H1 (cell line): ENCODE results near the gene CTRL. TPM values are rescaled to one million over a fixed set of nuclear protein-coding genes. Genes with fewer than 3 reads are reported as not detected.

Experiments
- CTCF ChIA-PET: fragments of 300-600 bp; sonication (Branson Sonifier 250); formaldehyde crosslinking; loops from one replicate; lab custom pipeline; 2021; ENCODE audit not compliant: partially characterized antibody; lab: Charles Lee
- POLR2A ChIA-PET: fragments of 300-600 bp; sonication (Branson Sonifier 250); formaldehyde crosslinking; loops from one replicate; lab custom pipeline; 2021; ENCODE audit warnings: inconsistent platforms; ENCODE audit not compliant: partially characterized antibody; lab: Charles Lee
- DNase-seq, 2 experiments: peaks; one replicate each; pipeline versions ENCODE4 v3.0.0 to v3.0.0-alpha.2; 2010 to 2022; ENCODE audit warnings: low spot score in 2 of 2, low read depth in 1 of 2, mixed read lengths in 1 of 2
- FAIRE-seq: peaks from 2 replicates; lab custom pipeline; 2011; peaks lifted over from hg19 to GRCh38; lab: Jason Lieb, UNC
- H2AFZ ChIP-seq: 2 replicates; pipeline ENCODE4 v1.8.1; 2012; ENCODE audit warnings: low read length, inconsistent platforms
- H2AK5ac ChIP-seq: 2 replicates; pipeline ENCODE4 v1.6.1; 2013; ENCODE audit warnings: low read depth, low read length
- H2BK120ac ChIP-seq: replicated peaks from 2 replicates; pipeline ENCODE3; 2013; ENCODE audit warnings: low read depth, low read length, inconsistent platforms
- H2BK12ac ChIP-seq: 2 replicates; pipeline ENCODE4 v1.6.1; 2013; ENCODE audit warnings: low read depth, low read length
- H2BK15ac ChIP-seq: 2 replicates; pipeline ENCODE4 v1.6.1; 2013; ENCODE audit warnings: low read length
- H2BK20ac ChIP-seq: 2 replicates; pipeline ENCODE4 v1.6.1; 2013; ENCODE audit warnings: low read length
- H2BK5ac ChIP-seq: 2 replicates; pipeline ENCODE4 v1.6.1; 2013; ENCODE audit warnings: low read depth, low read length
- H3K14ac ChIP-seq: 2 replicates; pipeline ENCODE4 v1.6.1; 2013; ENCODE audit warnings: inconsistent platforms; ENCODE audit not compliant: insufficient read length
- H3K18ac ChIP-seq: 2 replicates; pipeline ENCODE4 v1.6.1; 2013; ENCODE audit warnings: low read length; ENCODE audit errors: extremely low read depth
- H3K23ac ChIP-seq: 2 replicates; pipeline ENCODE4 v1.6.1; 2013; ENCODE audit warnings: inconsistent platforms; ENCODE audit not compliant: insufficient read length
- H3K23me2 ChIP-seq: 2 replicates; pipeline ENCODE4 v1.6.1; 2013; ENCODE audit warnings: low read depth, low read length
- H3K27ac ChIP-seq: 2 replicates; pipeline ENCODE4 v1.6.1; 2011; ENCODE audit warnings: low read depth, low read length, inconsistent platforms
- H3K27me3 ChIP-seq, 4 experiments: replicated peaks in 1 of 4; 1 replicate in 1 of 4; 2 replicates in 3 of 4; pipeline versions ENCODE4 v1.6.1 to v1.8.1; 2011 to 2013; ENCODE audit warnings: low read length in 3 of 4, mild to moderate bottlenecking in 3 of 4, inconsistent platforms in 2 of 4, mixed read lengths in 2 of 4, moderate library complexity in 1 of 4; ENCODE audit not compliant: control insufficient read depth in 3 of 4, insufficient read depth in 3 of 4; ENCODE audit errors: extremely low read depth in 1 of 4
- H3K36me3 ChIP-seq, 4 experiments: 2 replicates each; pipeline versions ENCODE4 v1.6.1 to v1.8.1; 2011 to 2013; ENCODE audit warnings: mild to moderate bottlenecking in 4 of 4, low read length in 3 of 4, moderate library complexity in 2 of 4, control low read depth in 1 of 4, inconsistent platforms in 1 of 4; ENCODE audit not compliant: insufficient read depth in 4 of 4, control insufficient read depth in 2 of 4
- H3K4ac ChIP-seq: replicated peaks from 2 replicates; pipeline ENCODE3; 2013; ENCODE audit warnings: low read length, low read depth, mixed read lengths, inconsistent platforms; ENCODE audit not compliant: insufficient read length
- H3K4me1 ChIP-seq, 4 experiments: replicated peaks in 1 of 4; 1 replicate in 1 of 4; 2 replicates in 3 of 4; pipeline versions ENCODE4 v1.6.1 to v1.8.1; 2011 to 2013; ENCODE audit warnings: low read length in 3 of 4, inconsistent platforms in 2 of 4, mixed read lengths in 1 of 4; ENCODE audit not compliant: insufficient read depth in 4 of 4, control insufficient read depth in 3 of 4
- H3K4me2 ChIP-seq, 2 experiments: 2 replicates each; pipeline versions ENCODE4 v1.6.1 to v1.8.1; 2011 to 2013; ENCODE audit warnings: low read depth in 2 of 2, low read length in 2 of 2, control low read depth in 1 of 2, inconsistent platforms in 1 of 2, mild to moderate bottlenecking in 1 of 2; ENCODE audit not compliant: insufficient read depth in 1 of 2
- H3K4me3 ChIP-seq, 4 experiments: fragments of 200-600, 300-600 bp in 1 of 4; sonication (generic), shearing (Covaris generic), sonication (Bioruptor Twin) in 1 of 4; 2 replicates each; pipeline versions ENCODE4 v1.5.1 to v1.8.1; 2011 to 2016; ENCODE audit warnings: low read length in 4 of 4, low read depth in 3 of 4, control low read depth in 2 of 4, inconsistent platforms in 2 of 4, mild to moderate bottlenecking in 2 of 4, mixed read lengths in 1 of 4, moderate library complexity in 1 of 4; ENCODE audit not compliant: insufficient read depth in 2 of 4; ENCODE audit errors: extremely low read depth in 1 of 4
- H3K56ac ChIP-seq: replicated peaks from 2 replicates; pipeline ENCODE3; 2013; ENCODE audit warnings: low read depth, mild to moderate bottlenecking, mixed read lengths, low read length, inconsistent platforms; ENCODE audit not compliant: insufficient read length
- H3K79me1 ChIP-seq: 2 replicates; pipeline ENCODE4 v1.6.1; 2013; ENCODE audit warnings: low read depth, low read length, control low read depth
- H3K79me2 ChIP-seq, 2 experiments: 2 replicates each; pipeline versions ENCODE4 v1.6.1 to v1.8.1; 2012 to 2013; ENCODE audit warnings: low read length in 2 of 2, mild to moderate bottlenecking in 2 of 2, inconsistent platforms in 1 of 2; ENCODE audit not compliant: insufficient read depth in 2 of 2, control insufficient read depth in 1 of 2
- H3K9ac ChIP-seq, 4 experiments: replicated peaks in 1 of 4; 1 replicate in 1 of 4; 2 replicates in 3 of 4; pipeline versions ENCODE4 v1.6.1 to v1.8.1; 2011 to 2013; ENCODE audit warnings: low read depth in 3 of 4, low read length in 3 of 4, control low read depth in 2 of 4, mild to moderate bottlenecking in 2 of 4, moderate library complexity in 2 of 4, inconsistent platforms in 1 of 4; ENCODE audit errors: extremely low read depth in 1 of 4
- H3K9me3 ChIP-seq, 2 experiments: 2 replicates each; pipeline versions ENCODE4 v1.6.1 to v1.8.1; 2012 to 2013; ENCODE audit warnings: mild to moderate bottlenecking in 2 of 2, moderate library complexity in 2 of 2, control low read depth in 1 of 2, inconsistent platforms in 1 of 2, low read depth in 1 of 2, low read length in 1 of 2, mixed read lengths in 1 of 2; ENCODE audit not compliant: insufficient read depth in 2 of 2
- H4K20me1 ChIP-seq, 2 experiments: replicated peaks in 1 of 2; 2 replicates each; pipeline versions ENCODE3 to v1.8.1; 2011 to 2013; ENCODE audit warnings: inconsistent platforms in 2 of 2, low read length in 2 of 2, mild to moderate bottlenecking in 1 of 2; ENCODE audit not compliant: insufficient read depth in 2 of 2, control insufficient read depth in 1 of 2
- H4K5ac ChIP-seq: 2 replicates; pipeline ENCODE4 v1.6.1; 2013; ENCODE audit warnings: low read length, low read depth, mixed read lengths, inconsistent platforms; ENCODE audit not compliant: insufficient read length
- H4K8ac ChIP-seq: 2 replicates; pipeline ENCODE4 v1.8.0; 2013; ENCODE audit warnings: mild to moderate bottlenecking, moderate library complexity, low read length, inconsistent platforms; ENCODE audit not compliant: insufficient read depth; ENCODE audit errors: extremely low read depth
- H4K91ac ChIP-seq: replicated peaks from 2 replicates; pipeline ENCODE3; 2013; ENCODE audit warnings: low read length, mixed read lengths, inconsistent platforms; ENCODE audit not compliant: insufficient read length
- CTCF ChIP-seq, 3 experiments: IDR thresholded peaks; 1 replicate in 2 of 3; 2 replicates in 1 of 3; pipeline versions ENCODE4 v1.5.1 to v1.6.1; 2011; ENCODE audit warnings: low read length in 3 of 3, mild to moderate bottlenecking in 3 of 3, inconsistent platforms in 2 of 3, low read depth in 1 of 3, moderate library complexity in 1 of 3; ENCODE audit not compliant: insufficient read depth in 1 of 3; ENCODE audit errors: control extremely low read depth in 1 of 3
- E2F6 ChIP-seq: IDR thresholded peaks from 2 replicates; pipeline ENCODE4 v1.6.1; 2012; ENCODE audit warnings: inconsistent platforms
- KDM4A ChIP-seq: IDR thresholded peaks from one replicate; pipeline ENCODE4 v1.7.1; 2012; ENCODE audit warnings: low read depth, mild to moderate bottlenecking, moderate library complexity, low read length, inconsistent platforms; ENCODE audit not compliant: severe bottlenecking
- MAFK ChIP-seq: IDR thresholded peaks from 2 replicates; pipeline ENCODE4 v1.6.1; 2012; ENCODE audit warnings: low read depth, mild to moderate bottlenecking, improper control_type of control experiment, low read length
- NANOG ChIP-seq: IDR thresholded peaks from 2 replicates; pipeline ENCODE4 v1.6.1; 2011; ENCODE audit warnings: low read length, low read depth, mild to moderate bottlenecking, inconsistent platforms; ENCODE audit not compliant: insufficient read depth, poor library complexity, severe bottlenecking
- RNF2 ChIP-seq: fragments of 200-900, 300-1000 bp; sonication (generic); IDR thresholded peaks from 2 replicates; pipeline ENCODE4 v1.7.1; 2016; ENCODE audit warnings: borderline replicate concordance, low read depth, mild to moderate bottlenecking, antibody characterized with exemption, low read length; ENCODE audit not compliant: poor library complexity, severe bottlenecking; ENCODE audit errors: missing control alignments
- RXRA ChIP-seq: IDR thresholded peaks from 2 replicates; pipeline ENCODE4 v1.6.1; 2011; ENCODE audit warnings: low read depth, mild to moderate bottlenecking, low read length, moderate library complexity; ENCODE audit not compliant: insufficient read depth
- SIX5 ChIP-seq: IDR thresholded peaks from 2 replicates; pipeline ENCODE4 v1.6.1; 2011; ENCODE audit warnings: mild to moderate bottlenecking, low read depth, low read length
- SRF ChIP-seq: IDR thresholded peaks from 2 replicates; pipeline ENCODE4 v1.6.1; 2011; ENCODE audit warnings: mild to moderate bottlenecking, low read depth, low read length, moderate library complexity
- TAF1 ChIP-seq: IDR thresholded peaks from 2 replicates; pipeline ENCODE4 v1.6.1; 2011; ENCODE audit warnings: mild to moderate bottlenecking, low read depth, low read length
- WGBS, 2 experiments: shearing (Covaris generic) in 1 of 2; methylation state at CpG; one replicate each; pipeline versions ENCODE4 v1.1.6 to v1.1.7; 2013 to 2015; ENCODE audit warnings: low lambda C conversion rate in 2 of 2, mixed read lengths in 2 of 2, inconsistent platforms in 1 of 2, low coverage in 1 of 2, missing lambda C conversion rate in 1 of 2; ENCODE audit not compliant: insufficient replicate concordance in 2 of 2, insufficient coverage in 1 of 2, insufficient read length in 1 of 2; ENCODE audit errors: extremely low coverage in 1 of 2, missing lambda C conversion rate in 1 of 2; 5-methylcytosine and 5-hydroxymethylcytosine counted together
- polyA plus RNA-seq, 7 experiments: library from polyadenylated mRNA; depleted of rRNA in 3 of 7; stranded (reverse) in 5 of 7; unstranded in 2 of 7; fragments of >200 nt in 5 of 7; fragments of 200-250 nt in 2 of 7; gene quantifications; 1 replicate in 5 of 7; 2 replicates in 1 of 7; 4 replicates in 1 of 7; pipeline versions ENCODE4 v1.2.1 to v1.2.3, GENCODE V29; 2011 to 2013; ENCODE audit warnings: missing spikeins in 2 of 7, mixed read lengths in 2 of 7
- total RNA-seq: library from RNA; stranded (reverse); fragmentation: NEBNext Ultra II Directional; extraction: Animal tissue kit (Norgen Biotek cat#: 25700); gene quantifications from 2 replicates; pipeline ENCODE4 v1.2.1, GENCODE V29; 2021

The CTRL gene
- total and polyA plus RNA-seq, 2 of the 8 experiments (the other 6 are each of a cell fraction or from before 2014, with no cell fraction given): 1.7 to 4.2 TPM

- Histone ChIP-seq H4K20me1 (peaks cover 1 to 3% of the 10 kb centered on the region in 2 experiments), H3K9me3 (no peaks in the 10 kb centered on the region), H3K14ac (no peak overlapping the region), H3K4me2 (no peak overlapping the region), H2BK5ac (no peak overlapping the region), H2BK20ac (no peak overlapping the region), H3K79me1 (peaks cover 20% of the 10 kb centered on the region), H3K36me3 (no peaks in the 10 kb centered on the region), H3K79me2 (peaks cover 11 to 45% of the 10 kb centered on the region in 2 experiments), H2BK12ac (no peak overlapping the region), H3K56ac (no peak overlapping the region), H3K4me3 (no peak overlapping the region), H2AFZ (no peak overlapping the region), H3K23me2 (peaks cover 4% of the 10 kb centered on the region), H3K4me1 (peaks cover 0 to 10% (median 7%) of the 10 kb centered on the region in 4 experiments; a peak in 4 of 7 replicates), H3K27ac (no peak overlapping the region), H2BK15ac (no peak overlapping the region), H4K8ac (no peak overlapping the region), H3K23ac (no peak overlapping the region), H3K4ac (no peak overlapping the region), H3K9ac (no peak overlapping the region), H3K27me3 (no peaks in the 10 kb centered on the region), H2AK5ac (no peak overlapping the region), H3K18ac (no peak overlapping the region), H2BK120ac (no peak overlapping the region), H4K91ac (no peak overlapping the region), H4K5ac (no peak overlapping the region)
- POLR2A ChIA-PET: interaction anchor here (0.8 to 2.3 kb wide), 8 partner anchors 9 to 126 kb away, joined by 3 to 6 read pairs (median 4); partner anchors contain the start of genes DDX28 and DUS2
- FAIRE-seq (no peak), DNase-seq (no peak)
- CTCF ChIA-PET: interaction anchor here (0.8 to 3.0 kb wide), 12 partner anchors 12 to 88 kb away, joined by 3 to 11 read pairs (median 4); partner anchors contain the start of gene NRN1L
- WGBS, 2 experiments: 95% methylated on average over 3 of the region's 3 CpGs; no CpG with 5 or more reads in 1 of the 2 experiments
- TF ChIP-seq E2F6: no peak
- TF ChIP-seq CTCF (IDR thresholded peaks at IDR 0.05; ENCODE audit: control extremely low read depth in 1 of 3, insufficient read depth in 1 of 3, low read depth in 1 of 3, low read length in 3 of 3): no peak
- TF ChIP-seq NANOG: no peak
- no peak for TF ChIP-seq SRF
- no peak for TF ChIP-seq SIX5
- TF ChIP-seq MAFK: no peak
- TF ChIP-seq KDM4A: no peak
- TF ChIP-seq RNF2: no peak
- no peak for TF ChIP-seq TAF1
- no peak for TF ChIP-seq RXRA
These were observed 34.4 kb downstream of the CTRL start for GRCh38 chr16:67897231-67897630.
